Stimulated activated CD4-positive, alpha-beta T cell treated with anti-CD3 and anti-CD28 coated beads, TNF-alpha, amount 100 ng/mL, for 1 hour (primary cell): ENCODE results near the gene ZBTB2.
"Not testable (repeated sequence)": the region's sequence is repeated elsewhere in the genome, so short reads cannot be mapped to it uniquely, and the experiment has no call there.

ENCODE experiments used
- DNase-seq, 3 donors: peaks; one replicate each; pipeline ENCODE4 v3.0.0-alpha.2; 2020; ENCODE audit warnings: low read depth in 3 of 3, low spot score in 1 of 3

The ZBTB2 gene

GRCh38 chr6:151338651-151339200 lies 52.6 kb downstream of the ZBTB2 start:
- DNase-seq: no peak

GRCh38 chr6:151335930-151336329 lies 55.4 kb downstream of the ZBTB2 start:
- no peak for DNase-seq

DNA sequence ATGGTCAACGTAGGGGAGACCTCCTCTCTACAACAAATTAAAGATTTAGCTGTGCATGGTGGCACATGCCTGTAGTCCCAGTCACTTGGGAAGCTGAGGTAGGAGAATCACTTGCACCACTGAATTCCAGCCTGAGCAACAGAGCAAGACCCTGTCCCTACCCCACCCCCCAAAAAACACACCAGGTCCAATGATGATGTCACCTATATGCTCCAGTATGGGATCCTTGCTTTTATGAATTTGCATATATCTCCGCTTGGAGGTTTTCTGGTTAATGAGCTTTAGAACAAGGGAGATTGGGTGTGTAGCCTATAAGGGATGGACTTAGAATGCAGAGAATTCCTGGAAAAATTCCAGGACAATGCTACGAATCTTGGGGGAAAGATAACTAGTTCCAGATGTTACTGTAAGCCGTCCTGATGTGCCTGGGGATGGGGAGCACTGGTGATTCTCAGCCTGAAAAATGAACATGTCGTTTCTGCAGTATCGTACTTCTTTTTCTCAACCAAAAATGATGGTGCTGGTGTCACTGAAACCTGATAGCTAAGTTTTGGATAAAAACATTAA lies 61.1 kb downstream of the ZBTB2 start:
- no peak for DNase-seq

- no peak for DNase-seq
These were observed 64.3 kb downstream of the ZBTB2 start for GRCh38 chr6:151327101-151327500.

GRCh38 chr6:151326116-151326825 lies 65.1 kb downstream of the ZBTB2 start:
- no peak for DNase-seq

GRCh38 chr6:151325075-151326050 lies 66.0 kb downstream of the ZBTB2 start:
- peak in 1 of 3 donors; percentile 3 for DNase-seq

- DNase-seq: no peak
These were observed 66.9 kb downstream of the ZBTB2 start for GRCh38 chr6:151324488-151324825.

DNA sequence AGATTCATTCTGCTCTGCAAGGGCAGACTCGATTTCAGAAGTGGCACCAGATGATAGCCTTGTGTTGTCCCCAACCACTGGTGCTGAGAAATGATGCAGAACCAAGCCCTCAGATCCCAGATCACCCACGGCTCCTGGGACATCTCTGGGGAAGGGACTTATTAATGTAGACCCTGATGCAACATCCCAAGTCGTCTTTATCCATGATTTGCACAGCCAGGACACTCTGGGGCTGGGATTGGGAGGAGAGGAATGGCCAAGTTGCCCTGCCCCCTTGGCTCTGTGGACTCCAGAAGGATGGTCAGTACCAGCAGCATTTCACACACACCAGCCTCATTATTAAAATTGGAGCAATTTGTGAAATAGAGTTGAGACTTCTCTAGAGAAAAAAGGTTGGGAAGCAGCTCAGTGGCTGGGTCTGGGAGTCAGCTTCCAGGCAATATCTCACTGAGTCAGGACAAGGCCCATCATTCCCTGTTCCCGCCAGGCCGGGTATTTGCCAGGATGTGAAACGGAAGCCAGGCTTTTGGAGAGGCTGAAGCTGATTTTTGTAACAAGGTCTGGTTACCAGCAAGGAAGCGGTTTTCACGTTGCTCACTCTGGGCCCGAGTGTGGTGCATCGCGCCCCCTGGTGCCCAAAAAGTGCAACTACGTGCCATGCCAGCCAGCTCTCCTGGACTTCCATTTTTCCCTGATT lies 67.4 kb downstream of the ZBTB2 start:
- peak; percentile 22 to 65 (median 42) for DNase-seq

DNA sequence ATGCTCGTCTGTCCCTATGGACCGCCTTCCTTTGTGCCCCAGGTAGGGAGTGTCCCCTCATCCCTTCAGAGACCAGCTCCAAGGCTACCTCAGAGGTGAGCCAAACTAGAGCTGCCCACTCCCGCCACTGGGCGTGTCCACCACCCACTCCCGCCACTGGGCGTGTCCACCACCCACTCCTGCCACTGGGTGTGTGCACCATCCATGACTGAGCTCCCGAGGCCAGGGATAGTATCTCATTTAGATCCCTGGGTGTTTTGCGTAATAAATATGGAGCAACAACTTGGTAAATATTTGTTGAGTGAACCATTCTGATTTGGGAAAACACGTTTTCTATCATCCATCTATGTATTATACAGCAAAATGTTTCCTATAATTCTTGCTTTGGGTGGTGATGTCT lies 68.8 kb downstream of the ZBTB2 start:
- no peak for DNase-seq

DNA sequence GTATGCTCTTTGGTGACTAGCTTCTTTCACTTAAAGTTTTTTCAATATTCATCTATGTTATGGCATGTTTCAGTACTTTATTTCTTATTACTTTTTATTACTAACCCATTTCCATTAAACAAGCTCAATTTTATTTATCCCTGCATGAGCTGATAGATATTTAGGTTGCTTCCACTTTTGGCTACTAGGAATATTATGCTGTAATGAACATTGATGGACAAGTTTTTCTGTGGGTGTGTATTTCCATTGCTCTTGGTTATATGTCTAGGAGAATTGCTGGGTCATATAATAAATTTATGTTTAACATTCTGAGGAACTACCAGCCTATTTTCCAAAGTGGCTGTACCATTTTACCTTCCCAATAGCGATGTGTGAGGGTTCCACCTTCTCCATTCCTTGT lies 69.9 kb downstream of the ZBTB2 start:
- no peak for DNase-seq

DNA sequence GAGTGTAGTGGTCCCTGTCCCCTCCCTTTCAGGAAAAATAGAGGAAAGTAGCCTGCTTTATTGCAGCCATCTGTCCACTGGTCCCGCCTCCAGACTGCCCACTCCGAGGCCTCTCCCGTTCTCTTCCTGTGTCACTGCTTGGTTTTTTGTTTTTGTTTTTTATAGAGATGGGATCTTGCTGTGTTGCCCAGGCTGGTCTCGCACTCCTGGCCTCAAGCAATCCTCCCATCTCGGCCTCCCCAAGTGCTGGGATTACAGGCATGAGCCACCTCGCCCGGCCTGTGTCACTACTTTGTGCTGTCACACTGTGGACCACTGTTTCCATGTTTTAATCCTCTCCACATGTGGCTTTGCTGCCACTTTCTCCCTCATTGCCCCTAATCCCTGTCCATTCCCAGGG lies 71.2 kb downstream of the ZBTB2 start:
- DNase-seq: no peak

DNA sequence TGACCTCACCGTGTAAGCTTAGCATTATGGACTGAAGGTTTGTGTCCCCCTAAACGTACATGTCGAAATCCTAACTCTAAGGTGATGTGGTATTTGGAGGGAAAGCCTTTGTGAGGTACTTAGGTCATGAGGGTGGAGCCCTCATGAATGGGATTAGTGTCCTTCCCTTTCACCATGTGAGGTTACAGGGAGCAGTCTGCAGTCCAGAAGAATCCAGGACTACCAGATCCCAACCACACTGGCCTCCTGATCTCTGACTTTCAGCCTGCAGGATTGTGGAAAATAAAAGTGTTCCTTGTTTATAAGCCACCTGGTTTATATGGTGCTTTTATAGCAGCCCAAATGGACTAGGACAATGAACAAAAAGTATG lies 73.4 kb downstream of the ZBTB2 start:
- no peak for DNase-seq

DNA sequence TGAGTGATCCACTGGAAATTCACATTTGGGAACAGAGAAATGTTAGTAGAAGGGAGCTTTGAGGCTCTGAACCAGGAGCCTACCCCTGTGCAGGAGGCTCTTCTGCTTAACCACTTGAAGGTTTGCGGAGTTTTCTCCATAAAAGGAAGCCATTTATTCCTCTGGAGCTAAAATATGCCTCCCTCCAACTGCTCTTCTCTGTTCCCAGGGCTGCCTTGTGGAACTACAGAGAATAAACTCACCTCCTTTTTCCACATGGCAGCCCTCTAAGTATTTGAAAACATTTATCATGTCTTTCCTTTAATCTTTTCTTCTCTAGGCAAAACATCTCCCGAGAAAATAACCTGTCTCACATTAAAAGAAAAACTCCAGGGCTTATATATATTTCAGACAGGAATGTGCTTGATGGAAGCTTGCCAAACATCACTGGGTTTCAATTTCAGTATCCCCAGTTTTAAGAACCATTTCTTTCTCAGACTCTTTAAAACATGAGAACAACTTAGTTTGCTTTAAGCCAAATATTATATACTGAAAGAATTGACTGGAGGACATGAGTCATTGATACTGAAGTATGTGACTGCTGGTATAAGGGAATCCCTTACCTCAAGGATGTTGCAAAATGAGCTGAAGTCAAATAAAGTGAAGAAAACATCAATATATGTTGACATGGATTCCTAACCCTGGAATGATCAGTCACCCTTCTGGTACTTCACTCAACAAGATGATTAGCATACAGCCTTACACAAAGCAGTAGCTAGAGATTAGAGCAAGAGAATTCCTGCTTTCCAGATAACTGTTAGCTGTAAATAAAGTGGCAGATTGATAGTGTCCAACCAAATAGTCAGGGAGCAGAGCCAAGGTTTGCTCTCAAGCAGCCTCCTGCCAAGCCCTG lies 74.0 kb downstream of the ZBTB2 start:
- DNase-seq: no peak

DNA sequence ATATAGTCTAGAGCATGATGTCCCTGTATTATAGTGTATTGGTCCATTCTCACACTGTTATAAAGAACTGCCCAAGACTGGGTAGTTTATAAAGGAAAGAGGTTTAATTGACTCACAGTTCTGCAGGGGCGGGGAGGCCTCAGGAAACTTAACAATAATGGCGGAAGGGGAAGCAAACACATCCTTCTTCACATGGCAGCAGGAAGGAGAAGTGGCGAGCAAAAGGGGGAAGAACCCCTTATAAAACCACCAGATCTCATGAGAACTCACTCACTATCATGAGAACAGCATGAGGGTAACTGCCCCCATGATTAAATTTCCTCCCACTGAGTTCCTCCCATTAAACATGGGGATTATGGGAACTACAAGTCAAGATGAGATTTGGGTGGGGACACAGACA lies 75.7 kb downstream of the ZBTB2 start:
- not testable (repeated sequence) for DNase-seq
